Neural progenitor cell (in vitro differentiated cells): ENCODE results near the gene SHANK3. TPM values are rescaled to one million over a fixed set of nuclear protein-coding genes. Genes with fewer than 3 reads are reported as not detected.

Source experiments
- DNase-seq: peaks from one replicate; pipeline ENCODE4 v3.0.0-alpha.2; 2016; ENCODE audit warnings: low spot score
- H2AFZ ChIP-seq: fragments of 200-600 bp; sonication (generic); replicated peaks from 2 replicates; pipeline ENCODE4 v1.6.1; 2016; ENCODE audit warnings: antibody characterized with exemption
- H3F3A ChIP-seq: fragments of 200-600 bp; sonication (generic); 2 replicates; pipeline ENCODE4 v1.6.1; 2016; ENCODE audit warnings: antibody characterized with exemption, low read depth
- H3K27ac ChIP-seq: fragments of 200-600 bp; sonication (generic); 2 replicates; pipeline ENCODE4 v1.5.1; 2016; ENCODE audit warnings: mild to moderate bottlenecking
- H3K27me3 ChIP-seq: fragments of 200-600 bp; sonication (generic); 2 replicates; pipeline ENCODE4 v1.6.1; 2016; ENCODE audit warnings: mild to moderate bottlenecking, moderate library complexity
- H3K36me3 ChIP-seq: fragments of 200-600 bp; sonication (generic); 2 replicates; pipeline ENCODE4 v1.5.1; 2016
- H3K4me1 ChIP-seq: fragments of 200-600 bp; sonication (generic); 2 replicates; pipeline ENCODE4 v1.6.1; 2016; ENCODE audit warnings: mixed run types
- H3K4me2 ChIP-seq: fragments of 200-600 bp; sonication (generic); 2 replicates; pipeline ENCODE4 v1.6.1; 2016
- H3K4me3 ChIP-seq: fragments of 200-600 bp; sonication (generic); 2 replicates; pipeline ENCODE4 v1.5.1; 2016
- H3K79me2 ChIP-seq: fragments of 200-600 bp; sonication (generic); 2 replicates; pipeline ENCODE4 v1.6.1; 2016; ENCODE audit warnings: low read depth
- H3K9ac ChIP-seq: fragments of 200-600 bp; sonication (generic); 2 replicates; pipeline ENCODE4 v1.6.1; 2016
- H3K9me3 ChIP-seq: fragments of 200-600 bp; sonication (generic); 2 replicates; pipeline ENCODE4 v1.5.1; 2016; ENCODE audit warnings: low read depth
- H4K20me1 ChIP-seq: fragments of 200-600 bp; sonication (generic); 2 replicates; pipeline ENCODE4 v1.6.1; 2016; ENCODE audit warnings: low read depth
- H3K27ac Mint-ChIP-seq: 3 replicates; pipeline ENCODE4 v1.8.0; 2021; ENCODE audit warnings: mixed read lengths
- H3K27me3 Mint-ChIP-seq: 2 replicates; pipeline ENCODE4 v1.8.0; 2022; ENCODE audit warnings: low read depth, mild to moderate bottlenecking, inconsistent platforms, moderate library complexity, mixed read lengths; ENCODE audit not compliant: insufficient read depth
- H3K36me3 Mint-ChIP-seq: 3 replicates; pipeline ENCODE4 v1.8.0; 2021; ENCODE audit warnings: mixed read lengths
- H3K4me1 Mint-ChIP-seq: 3 replicates; pipeline ENCODE4 v1.8.0; 2021; ENCODE audit warnings: mixed read lengths
- H3K4me3 Mint-ChIP-seq: 3 replicates; pipeline ENCODE4 v1.8.0; 2021; ENCODE audit warnings: mild to moderate bottlenecking, moderate library complexity, mixed read lengths
- H3K9me3 Mint-ChIP-seq: 3 replicates; pipeline ENCODE4 v1.8.0; 2020; ENCODE audit warnings: mixed read lengths
- EZH2 ChIP-seq: fragments of 200-600 bp; sonication (generic); IDR thresholded peaks from 2 replicates; pipeline ENCODE4 v1.6.1; 2017; ENCODE audit warnings: antibody characterized with exemption, mild to moderate bottlenecking, moderate library complexity
- EZH2phosphoT487 ChIP-seq: fragments of 200-600 bp; sonication (generic); IDR thresholded peaks from 2 replicates; pipeline ENCODE4 v1.6.1; 2017; ENCODE audit warnings: antibody characterized with exemption
- total RNA-seq: library from RNA; depleted of rRNA; stranded (reverse); fragments of >200 nt; gene quantifications from 2 replicates; pipeline ENCODE4 v1.2.3, GENCODE V29; 2015; ENCODE audit warnings: low replicate concordance
- TF ChIP-seq, protein P1 (sequence below): fragments of 200-600 bp; sonication (generic); IDR thresholded peaks from 2 replicates; pipeline ENCODE4 v1.5.1; 2017; ENCODE audit warnings: antibody characterized with exemption, mild to moderate bottlenecking

The SHANK3 gene
- total RNA-seq, 1 donor from 2014 or later = 0.65 TPM

- H3K4me2 ChIP-seq = no peak overlapping the region
- no peak for DNase-seq
- H3K79me2 ChIP-seq = no peaks in the 10 kb centered on the region
- no peaks in the 10 kb centered on the region for H3K9me3 ChIP-seq
- TF ChIP-seq, protein P1, sequence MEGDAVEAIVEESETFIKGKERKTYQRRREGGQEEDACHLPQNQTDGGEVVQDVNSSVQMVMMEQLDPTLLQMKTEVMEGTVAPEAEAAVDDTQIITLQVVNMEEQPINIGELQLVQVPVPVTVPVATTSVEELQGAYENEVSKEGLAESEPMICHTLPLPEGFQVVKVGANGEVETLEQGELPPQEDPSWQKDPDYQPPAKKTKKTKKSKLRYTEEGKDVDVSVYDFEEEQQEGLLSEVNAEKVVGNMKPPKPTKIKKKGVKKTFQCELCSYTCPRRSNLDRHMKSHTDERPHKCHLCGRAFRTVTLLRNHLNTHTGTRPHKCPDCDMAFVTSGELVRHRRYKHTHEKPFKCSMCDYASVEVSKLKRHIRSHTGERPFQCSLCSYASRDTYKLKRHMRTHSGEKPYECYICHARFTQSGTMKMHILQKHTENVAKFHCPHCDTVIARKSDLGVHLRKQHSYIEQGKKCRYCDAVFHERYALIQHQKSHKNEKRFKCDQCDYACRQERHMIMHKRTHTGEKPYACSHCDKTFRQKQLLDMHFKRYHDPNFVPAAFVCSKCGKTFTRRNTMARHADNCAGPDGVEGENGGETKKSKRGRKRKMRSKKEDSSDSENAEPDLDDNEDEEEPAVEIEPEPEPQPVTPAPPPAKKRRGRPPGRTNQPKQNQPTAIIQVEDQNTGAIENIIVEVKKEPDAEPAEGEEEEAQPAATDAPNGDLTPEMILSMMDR = no peak
- TF ChIP-seq EZH2phosphoT487 (no peak), EZH2 (no peak)
- Mint-ChIP-seq H3K9me3 (no peaks in the 10 kb centered on the region), H3K4me1 (peaks cover 4% of the 10 kb centered on the region), H3K27me3 (peaks cover 4% of the 10 kb centered on the region), H3K36me3 (peaks cover 27% of the 10 kb centered on the region), H3K4me3 (no peak overlapping the region), H3K27ac (no peak overlapping the region)
- H3K36me3 ChIP-seq = no peaks in the 10 kb centered on the region
- no peak overlapping the region for H2AFZ ChIP-seq
- no peaks in the 10 kb centered on the region for H3F3A ChIP-seq
- peaks cover 5% of the 10 kb centered on the region for H4K20me1 ChIP-seq
- no peaks in the 10 kb centered on the region for H3K4me1 ChIP-seq
- no peak overlapping the region for H3K27ac ChIP-seq
- H3K4me3 ChIP-seq = no peak overlapping the region
- peaks cover 1% of the 10 kb centered on the region for H3K27me3 ChIP-seq
- H3K9ac ChIP-seq = no peak overlapping the region
These were observed 39.9 kb downstream of the SHANK3 start for GRCh38 chr22:50712341-50713007.

- Mint-ChIP-seq H3K36me3 (peaks cover 28% of the 10 kb centered on the region), H3K4me1 (peaks cover 4% of the 10 kb centered on the region), H3K4me3 (no peak overlapping the region), H3K27me3 (peaks cover 4% of the 10 kb centered on the region), H3K9me3 (no peaks in the 10 kb centered on the region), H3K27ac (no peak overlapping the region)
- DNase-seq = no peak
- H3K79me2 ChIP-seq = no peaks in the 10 kb centered on the region
- H3K9ac ChIP-seq = no peak overlapping the region
- no peaks in the 10 kb centered on the region for H3K36me3 ChIP-seq
- H4K20me1 ChIP-seq = peaks cover 8% of the 10 kb centered on the region
- no peaks in the 10 kb centered on the region for H3K9me3 ChIP-seq
- TF ChIP-seq, protein P1 = no peak
- no peak for TF ChIP-seq EZH2phosphoT487
- TF ChIP-seq EZH2 = no peak
- H3K4me3 ChIP-seq = no peak overlapping the region
- peaks cover 7% of the 10 kb centered on the region for H3K27me3 ChIP-seq
- no peak overlapping the region for H3K27ac ChIP-seq
- no peaks in the 10 kb centered on the region for H3F3A ChIP-seq
- no peak overlapping the region for H2AFZ ChIP-seq
- H3K4me2 ChIP-seq = no peak overlapping the region
- no peaks in the 10 kb centered on the region for H3K4me1 ChIP-seq
These were observed 40.4 kb downstream of the SHANK3 start for GRCh38 chr22:50713008-50713385.

DNA sequence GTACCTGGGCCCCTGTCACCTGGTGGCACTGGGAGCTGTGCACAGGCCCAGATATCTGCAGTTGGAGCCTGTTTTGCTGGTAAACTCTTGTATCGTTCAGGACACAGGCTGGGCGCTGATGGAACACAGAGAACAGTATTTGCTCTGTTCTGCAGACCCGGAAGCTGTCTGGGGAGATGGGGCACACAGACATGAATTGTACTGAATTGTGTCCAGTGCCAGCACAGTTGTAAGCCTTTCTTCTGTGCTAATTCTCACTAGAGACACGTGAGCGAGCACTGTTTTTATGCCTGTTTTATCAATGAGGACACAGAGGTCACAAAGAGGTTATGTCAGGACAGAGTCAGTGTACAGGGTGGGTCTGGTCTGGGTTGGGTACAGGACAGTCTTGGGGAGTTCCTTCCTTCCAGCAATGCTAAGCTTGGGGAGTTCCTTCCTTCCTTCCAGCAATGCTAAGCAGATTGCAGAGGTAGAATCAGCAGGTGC lies 41.0 kb downstream of the SHANK3 start:
- H3K27me3 ChIP-seq = peaks cover 13% of the 10 kb centered on the region
- Mint-ChIP-seq H3K27ac (peak overlapping the region; percentile 57), H3K27me3 (peaks cover 7% of the 10 kb centered on the region), H3K9me3 (no peaks in the 10 kb centered on the region), H3K36me3 (peaks cover 28% of the 10 kb centered on the region), H3K4me1 (peaks cover 4% of the 10 kb centered on the region), H3K4me3 (peak overlapping the region; percentile 38)
- H3K9me3 ChIP-seq = no peaks in the 10 kb centered on the region
- H4K20me1 ChIP-seq = peaks cover 8% of the 10 kb centered on the region
- H3F3A ChIP-seq = no peaks in the 10 kb centered on the region
- TF ChIP-seq EZH2phosphoT487 = no peak
- TF ChIP-seq, protein P1 = no peak
- TF ChIP-seq EZH2 = no peak
- H3K4me2 ChIP-seq = no peak overlapping the region
- H2AFZ ChIP-seq = no peak overlapping the region
- no peaks in the 10 kb centered on the region for H3K36me3 ChIP-seq
- no peak overlapping the region for H3K27ac ChIP-seq
- no peaks in the 10 kb centered on the region for H3K79me2 ChIP-seq
- DNase-seq = no peak
- no peak overlapping the region for H3K4me3 ChIP-seq
- no peak overlapping the region for H3K9ac ChIP-seq
- H3K4me1 ChIP-seq = no peaks in the 10 kb centered on the region
